Astrocyte of the spinal cord (primary cell): ENCODE results near the gene GUCY2D.
A peak's percentile ranks its signal among the peaks of the same experiment; 100 is the strongest.

Source experiments
- DNase-seq: peaks from one replicate; pipeline ENCODE4 v3.0.0; 2011; ENCODE audit warnings: low read depth, low spot score
- H3K4me3 ChIP-seq: 2 replicates; pipeline ENCODE4 v1.5.1; 2011; ENCODE audit warnings: low read depth, mild to moderate bottlenecking, low read length, moderate library complexity
- in situ Hi-C: cut with HindIII; loops from 2 replicates; pipeline ENCODE4 v1.10.0; 2017; ENCODE audit warnings: low sequenced_read_pairs
- TF ChIP-seq, protein P1 (sequence below): IDR thresholded peaks from 2 replicates; pipeline ENCODE4 v1.5.1; 2012; ENCODE audit warnings: low read depth, mild to moderate bottlenecking, low read length, inconsistent platforms

GUCY2D gene

GRCh38 chr17:7989781-7990655, 12.4 kb upstream of the GUCY2D start:
- in situ Hi-C loops = no loop called here
- peak; percentile 57 for DNase-seq
- TF ChIP-seq, protein P1, sequence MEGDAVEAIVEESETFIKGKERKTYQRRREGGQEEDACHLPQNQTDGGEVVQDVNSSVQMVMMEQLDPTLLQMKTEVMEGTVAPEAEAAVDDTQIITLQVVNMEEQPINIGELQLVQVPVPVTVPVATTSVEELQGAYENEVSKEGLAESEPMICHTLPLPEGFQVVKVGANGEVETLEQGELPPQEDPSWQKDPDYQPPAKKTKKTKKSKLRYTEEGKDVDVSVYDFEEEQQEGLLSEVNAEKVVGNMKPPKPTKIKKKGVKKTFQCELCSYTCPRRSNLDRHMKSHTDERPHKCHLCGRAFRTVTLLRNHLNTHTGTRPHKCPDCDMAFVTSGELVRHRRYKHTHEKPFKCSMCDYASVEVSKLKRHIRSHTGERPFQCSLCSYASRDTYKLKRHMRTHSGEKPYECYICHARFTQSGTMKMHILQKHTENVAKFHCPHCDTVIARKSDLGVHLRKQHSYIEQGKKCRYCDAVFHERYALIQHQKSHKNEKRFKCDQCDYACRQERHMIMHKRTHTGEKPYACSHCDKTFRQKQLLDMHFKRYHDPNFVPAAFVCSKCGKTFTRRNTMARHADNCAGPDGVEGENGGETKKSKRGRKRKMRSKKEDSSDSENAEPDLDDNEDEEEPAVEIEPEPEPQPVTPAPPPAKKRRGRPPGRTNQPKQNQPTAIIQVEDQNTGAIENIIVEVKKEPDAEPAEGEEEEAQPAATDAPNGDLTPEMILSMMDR = peak; percentile 97
- peak overlapping the region; percentile 56 for H3K4me3 ChIP-seq

GRCh38 chr17:7992516-7992915, 9.9 kb upstream of the GUCY2D start:
- no peak overlapping the region for H3K4me3 ChIP-seq
- TF ChIP-seq, protein P1 = no peak
- DNase-seq = peak; percentile 62
- in situ Hi-C loops = no loop called here

DNA sequence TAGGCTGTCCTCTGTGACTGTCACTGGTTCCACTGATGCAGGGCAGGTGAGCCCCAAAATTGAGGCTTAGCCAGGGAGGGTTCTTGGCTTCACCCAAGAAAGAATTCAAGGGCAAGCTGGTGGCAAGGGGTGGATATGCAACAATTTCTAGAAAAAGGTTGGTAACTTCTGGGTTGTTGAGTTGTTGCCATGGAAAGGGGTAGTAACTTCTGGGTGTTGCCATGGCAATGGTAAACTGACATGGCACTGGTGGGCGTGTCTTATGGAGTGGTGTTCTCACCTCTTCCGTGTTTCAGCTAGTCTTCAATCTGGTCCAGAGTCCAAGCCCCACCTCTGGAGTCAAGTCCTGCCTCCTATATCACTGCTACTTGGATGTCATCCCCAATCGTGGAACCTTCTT, 9.5 kb upstream of the GUCY2D start:
- H3K4me3 ChIP-seq = no peak overlapping the region
- TF ChIP-seq, protein P1 = no peak
- in situ Hi-C loops = no loop called here
- DNase-seq = no peak

DNA sequence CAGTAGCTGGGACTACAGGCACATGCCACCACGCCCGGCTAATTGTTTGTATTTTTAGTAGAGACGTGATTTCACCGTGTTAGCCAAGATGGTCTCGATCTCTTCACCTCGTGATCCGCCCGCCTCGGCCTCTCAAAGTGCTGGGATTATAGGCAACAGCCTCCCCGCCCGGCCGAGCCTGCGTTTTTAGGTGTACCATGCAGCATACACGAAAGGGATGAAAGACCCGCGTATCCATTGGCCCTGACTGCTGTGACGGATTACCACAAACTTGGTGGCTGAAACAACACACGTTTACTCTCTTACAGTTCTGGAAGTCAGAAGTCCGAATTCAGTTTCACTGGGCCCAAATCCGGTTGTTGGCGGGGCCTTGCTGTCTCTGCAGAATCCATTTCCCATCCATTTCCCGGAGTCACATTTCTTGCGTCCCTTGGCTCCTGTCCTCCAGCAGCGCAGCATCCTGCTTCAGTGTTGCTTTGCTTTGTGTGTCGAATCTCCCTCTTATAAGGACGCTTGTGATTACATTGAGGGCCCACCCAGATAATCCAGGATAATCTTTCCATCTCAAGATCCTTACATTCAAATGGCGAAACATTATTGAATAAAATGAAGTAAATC, 8.3 kb upstream of the GUCY2D start:
- TF ChIP-seq, protein P1 = no peak
- H3K4me3 ChIP-seq = no peak overlapping the region
- in situ Hi-C loops = no loop called here
- no peak for DNase-seq

DNA sequence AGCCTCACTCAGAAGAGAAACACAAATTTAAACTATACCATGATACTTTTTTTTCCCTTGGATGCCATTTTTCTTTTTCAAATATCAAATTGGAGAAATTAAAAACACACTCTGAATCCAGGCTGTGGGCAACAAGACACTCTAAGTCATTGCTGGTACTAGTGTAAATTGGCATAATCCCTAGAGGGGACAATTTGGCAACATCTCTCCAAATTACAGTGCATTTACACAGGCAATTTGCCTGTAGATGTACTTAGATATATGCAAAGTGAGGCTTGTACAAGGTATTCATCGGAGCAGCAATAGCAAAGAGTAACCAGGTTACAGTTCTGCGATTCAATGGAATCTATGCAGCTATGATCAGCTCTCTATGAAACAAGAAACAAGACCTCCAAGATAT, 6.7 kb upstream of the GUCY2D start:
- H3K4me3 ChIP-seq = no peak overlapping the region
- in situ Hi-C loops = no loop called here
- TF ChIP-seq, protein P1 = no peak
- DNase-seq = no peak

GRCh38 chr17:7997186-7997585, 5.2 kb upstream of the GUCY2D start:
- in situ Hi-C loops = no loop called here
- TF ChIP-seq, protein P1 = peak; percentile 56
- DNase-seq = peak; percentile 36
- no peak overlapping the region for H3K4me3 ChIP-seq
